PC-9 (cell line): ENCODE measurements around the gene MPPED2.

Experiments used
- EZH2 ChIP-seq: fragments of 200-600 bp; sonication (generic); IDR thresholded peaks from 2 replicates; pipeline ENCODE4 v1.8.0; 2017; ENCODE audit warnings: antibody characterized with exemption, low read depth
- TF ChIP-seq, protein P1 (sequence below): fragments of 200-600 bp; sonication (generic); conservative IDR thresholded peaks from 2 replicates; pipeline ENCODE4 v1.6.1; 2017; ENCODE audit warnings: mixed run types, antibody characterized with exemption, mild to moderate bottlenecking, moderate library complexity

DNA sequence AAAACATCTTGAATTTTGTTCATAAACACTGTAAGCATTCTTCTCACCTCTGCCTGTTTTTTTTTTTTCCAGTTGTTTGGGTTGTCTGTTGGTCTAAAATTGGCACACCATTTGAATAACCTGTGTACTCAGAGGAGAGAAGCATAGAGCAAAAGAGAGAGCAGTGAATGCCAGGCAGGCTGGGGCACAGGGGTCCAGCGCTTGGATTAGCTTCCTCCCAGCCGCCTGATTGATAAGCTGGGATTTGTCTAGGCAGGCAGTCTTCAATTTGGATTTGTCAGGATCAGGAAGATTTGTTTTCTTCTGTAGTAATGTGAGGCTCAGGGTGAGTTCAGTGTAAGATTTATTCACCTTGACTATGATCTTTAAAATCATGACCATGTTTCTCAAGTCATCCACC is 204.3 kb downstream of the MPPED2 start:
- TF ChIP-seq, protein P1, sequence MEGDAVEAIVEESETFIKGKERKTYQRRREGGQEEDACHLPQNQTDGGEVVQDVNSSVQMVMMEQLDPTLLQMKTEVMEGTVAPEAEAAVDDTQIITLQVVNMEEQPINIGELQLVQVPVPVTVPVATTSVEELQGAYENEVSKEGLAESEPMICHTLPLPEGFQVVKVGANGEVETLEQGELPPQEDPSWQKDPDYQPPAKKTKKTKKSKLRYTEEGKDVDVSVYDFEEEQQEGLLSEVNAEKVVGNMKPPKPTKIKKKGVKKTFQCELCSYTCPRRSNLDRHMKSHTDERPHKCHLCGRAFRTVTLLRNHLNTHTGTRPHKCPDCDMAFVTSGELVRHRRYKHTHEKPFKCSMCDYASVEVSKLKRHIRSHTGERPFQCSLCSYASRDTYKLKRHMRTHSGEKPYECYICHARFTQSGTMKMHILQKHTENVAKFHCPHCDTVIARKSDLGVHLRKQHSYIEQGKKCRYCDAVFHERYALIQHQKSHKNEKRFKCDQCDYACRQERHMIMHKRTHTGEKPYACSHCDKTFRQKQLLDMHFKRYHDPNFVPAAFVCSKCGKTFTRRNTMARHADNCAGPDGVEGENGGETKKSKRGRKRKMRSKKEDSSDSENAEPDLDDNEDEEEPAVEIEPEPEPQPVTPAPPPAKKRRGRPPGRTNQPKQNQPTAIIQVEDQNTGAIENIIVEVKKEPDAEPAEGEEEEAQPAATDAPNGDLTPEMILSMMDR = no peak
- no peak for TF ChIP-seq EZH2
